Measurements from ENCODE around the gene ANGEL1. TPM values are rescaled to one million over a fixed set of nuclear protein-coding genes. Genes with fewer than 3 reads are reported as not detected.

Gene ANGEL1
- total and polyA plus RNA-seq, 4 donors = 5.2 to 15.9 (median 9.6) TPM

- H3K27me3 ChIP-seq (ENCODE audit: control insufficient read depth in 4 of 4, insufficient read depth in 4 of 4, low read length in 3 of 4) = no peaks in the 10 kb centered on the region
- H3K9me3 ChIP-seq (ENCODE audit: control insufficient read depth in 4 of 4, low read length in 3 of 4) = no peaks in the 10 kb centered on the region
- H3K36me3 ChIP-seq (ENCODE audit: control insufficient read depth in 4 of 4, insufficient read depth in 3 of 4, low read depth in 1 of 4, low read length in 3 of 4) = no peaks in the 10 kb centered on the region
- no peaks in the 10 kb centered on the region for H3K4me1 ChIP-seq (ENCODE audit: control insufficient read depth in 4 of 4, insufficient read depth in 4 of 4, low read length in 3 of 4)
- H3K4me3 ChIP-seq (ENCODE audit: low read depth in 1 of 3, low read length in 3 of 3) = no peak overlapping the region
- no peak overlapping the region for H3K9ac ChIP-seq (ENCODE audit: low read depth in 1 of 2, low read length in 2 of 2)
- no peak for DNase-seq (ENCODE audit: low spot score)
- TF ChIP-seq JUND (IDR thresholded peaks at IDR 0.05) (no peak), SP1 (IDR thresholded peaks at IDR 0.05) (no peak)
- H3K27ac ChIP-seq (ENCODE audit: low read depth in 1 of 2, low read length in 2 of 2) = no peak overlapping the region
- 76% methylated on average over 7 of the region's 7 CpGs for WGBS
Measured at GRCh38 chr14:76753541-76754198, 59.0 kb downstream of the ANGEL1 start.

- H3K9ac ChIP-seq (ENCODE audit: low read depth in 1 of 2, low read length in 2 of 2) = no peak overlapping the region
- TF ChIP-seq NR2F2 (IDR thresholded peaks at IDR 0.05) (no peak), RAD21 (IDR thresholded peaks at IDR 0.05) (no peak), RXRA (IDR thresholded peaks at IDR 0.05) (no peak)
- TF ChIP-seq, protein P1, sequence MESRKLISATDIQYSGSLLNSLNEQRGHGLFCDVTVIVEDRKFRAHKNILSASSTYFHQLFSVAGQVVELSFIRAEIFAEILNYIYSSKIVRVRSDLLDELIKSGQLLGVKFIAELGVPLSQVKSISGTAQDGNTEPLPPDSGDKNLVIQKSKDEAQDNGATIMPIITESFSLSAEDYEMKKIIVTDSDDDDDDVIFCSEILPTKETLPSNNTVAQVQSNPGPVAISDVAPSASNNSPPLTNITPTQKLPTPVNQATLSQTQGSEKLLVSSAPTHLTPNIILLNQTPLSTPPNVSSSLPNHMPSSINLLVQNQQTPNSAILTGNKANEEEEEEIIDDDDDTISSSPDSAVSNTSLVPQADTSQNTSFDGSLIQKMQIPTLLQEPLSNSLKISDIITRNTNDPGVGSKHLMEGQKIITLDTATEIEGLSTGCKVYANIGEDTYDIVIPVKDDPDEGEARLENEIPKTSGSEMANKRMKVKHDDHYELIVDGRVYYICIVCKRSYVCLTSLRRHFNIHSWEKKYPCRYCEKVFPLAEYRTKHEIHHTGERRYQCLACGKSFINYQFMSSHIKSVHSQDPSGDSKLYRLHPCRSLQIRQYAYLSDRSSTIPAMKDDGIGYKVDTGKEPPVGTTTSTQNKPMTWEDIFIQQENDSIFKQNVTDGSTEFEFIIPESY (IDR thresholded peaks at IDR 0.05) = no peak
- no peaks in the 10 kb centered on the region for H3K4me1 ChIP-seq (ENCODE audit: control insufficient read depth in 4 of 4, insufficient read depth in 4 of 4, low read length in 3 of 4)
- H3K36me3 ChIP-seq (ENCODE audit: control insufficient read depth in 4 of 4, insufficient read depth in 3 of 4, low read depth in 1 of 4, low read length in 3 of 4) = no peaks in the 10 kb centered on the region
- WGBS = 61% methylated on average over 6 of the region's 6 CpGs
- H3K27ac ChIP-seq (ENCODE audit: low read depth in 1 of 2, low read length in 2 of 2) = no peak overlapping the region
- no peaks in the 10 kb centered on the region for H3K27me3 ChIP-seq (ENCODE audit: control insufficient read depth in 4 of 4, insufficient read depth in 4 of 4, low read length in 3 of 4)
- DNase-seq (ENCODE audit: low spot score) = no peak
- H3K9me3 ChIP-seq (ENCODE audit: control insufficient read depth in 4 of 4, low read length in 3 of 4) = no peaks in the 10 kb centered on the region
- no peak overlapping the region for H3K4me3 ChIP-seq (ENCODE audit: low read depth in 1 of 3, low read length in 3 of 3)
Measured at GRCh38 chr14:76752744-76753143, 59.9 kb downstream of the ANGEL1 start.

GRCh38 chr14:76742966-76743365 lies 69.7 kb downstream of the ANGEL1 start:
- no peaks in the 10 kb centered on the region for H3K36me3 ChIP-seq (ENCODE audit: control insufficient read depth in 4 of 4, insufficient read depth in 3 of 4, low read depth in 1 of 4, low read length in 3 of 4)
- H3K27ac ChIP-seq (ENCODE audit: low read depth in 1 of 2, low read length in 2 of 2) = no peak overlapping the region
- WGBS = 84% methylated on average over 7 of the region's 7 CpGs
- DNase-seq (ENCODE audit: low spot score) = no peak
- H3K4me1 ChIP-seq (ENCODE audit: control insufficient read depth in 4 of 4, insufficient read depth in 4 of 4, low read length in 3 of 4) = no peaks in the 10 kb centered on the region
- no peak for TF ChIP-seq RAD21 (IDR thresholded peaks at IDR 0.05)
- TF ChIP-seq GABPA (IDR thresholded peaks at IDR 0.05 in 1 of 2, conservative IDR thresholded peaks at IDR 0.05 in 1 of 2) = no peak
- no peak for TF ChIP-seq HNF4G (IDR thresholded peaks at IDR 0.05)
- no peak for TF ChIP-seq JUND (IDR thresholded peaks at IDR 0.05)
- no peak for TF ChIP-seq REST (IDR thresholded peaks at IDR 0.05)
- no peak for TF ChIP-seq FOXA2 (IDR thresholded peaks at IDR 0.05)
- TF ChIP-seq, protein P2, sequence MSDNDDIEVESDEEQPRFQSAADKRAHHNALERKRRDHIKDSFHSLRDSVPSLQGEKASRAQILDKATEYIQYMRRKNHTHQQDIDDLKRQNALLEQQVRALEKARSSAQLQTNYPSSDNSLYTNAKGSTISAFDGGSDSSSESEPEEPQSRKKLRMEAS (IDR thresholded peaks at IDR 0.05) = no peak
- TF ChIP-seq SP1 (IDR thresholded peaks at IDR 0.05) = no peak
- peaks cover 0 to 8% (median 0%) of the 10 kb centered on the region in 4 donors for H3K9me3 ChIP-seq (ENCODE audit: control insufficient read depth in 4 of 4, low read length in 3 of 4)
- H3K4me3 ChIP-seq (ENCODE audit: low read depth in 1 of 3, low read length in 3 of 3) = no peak overlapping the region
- no peak overlapping the region for H3K9ac ChIP-seq (ENCODE audit: low read depth in 1 of 2, low read length in 2 of 2)
- H3K27me3 ChIP-seq (ENCODE audit: control insufficient read depth in 4 of 4, insufficient read depth in 4 of 4, low read length in 3 of 4) = no peaks in the 10 kb centered on the region

All from liver (tissue), 9 donors.